ENCODE results near the gene USHBP1. TPM values are rescaled to one million over a fixed set of nuclear protein-coding genes. Genes with fewer than 3 reads are reported as not detected.
"Not testable (repeated sequence)": the region's sequence is repeated elsewhere in the genome, so short reads cannot be mapped to it uniquely, and the experiment has no call there.

The USHBP1 gene
- total RNA-seq, 1 donor from 2014 or later, result 0.28 TPM

DNA sequence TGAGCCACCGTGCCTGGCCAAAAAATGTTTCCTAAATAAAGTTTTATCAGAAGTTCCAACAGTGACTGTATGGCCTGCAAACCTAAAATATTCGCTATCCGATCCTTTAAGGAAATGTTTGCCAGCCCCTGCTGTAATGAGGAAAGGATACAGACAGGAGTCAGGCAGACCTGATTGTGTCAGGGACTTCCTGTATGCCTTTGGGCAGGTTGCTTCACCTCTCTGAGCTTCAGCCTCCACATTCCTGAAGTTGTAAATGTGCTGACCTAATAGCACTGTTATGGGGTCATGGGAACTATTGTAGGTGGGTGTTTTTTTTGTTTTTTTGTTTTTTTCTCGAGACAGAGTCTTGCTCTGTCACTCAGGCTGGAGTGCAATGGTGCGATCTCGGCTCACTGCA lies 32.4 kb upstream of the USHBP1 start:
- no peak for DNase-seq (ENCODE audit: low spot score)
- H3K27me3 Mint-ChIP-seq (ENCODE audit: insufficient read depth, low read depth), result peaks cover 2% of the 10 kb centered on the region
- H3K9ac ChIP-seq, result no peak overlapping the region
- H2AFZ ChIP-seq (replicated peaks), result no peak overlapping the region
- H3K27ac ChIP-seq, result no peak overlapping the region
- peaks cover 22% of the 10 kb centered on the region for H3F3A ChIP-seq (ENCODE audit: low read depth)
- peak overlapping the region; percentile 41 for H3K4me3 Mint-ChIP-seq
- no peaks in the 10 kb centered on the region for H3K36me3 ChIP-seq
- H3K27ac Mint-ChIP-seq, result no peak overlapping the region
- no peaks in the 10 kb centered on the region for H4K20me1 ChIP-seq (ENCODE audit: low read depth)
- peaks cover 23% of the 10 kb centered on the region for H3K36me3 Mint-ChIP-seq
- no peak overlapping the region for H3K4me2 ChIP-seq
- H3K79me2 ChIP-seq (ENCODE audit: low read depth), result no peaks in the 10 kb centered on the region
- peaks cover 4% of the 10 kb centered on the region for H3K9me3 Mint-ChIP-seq
- TF ChIP-seq, protein P1, sequence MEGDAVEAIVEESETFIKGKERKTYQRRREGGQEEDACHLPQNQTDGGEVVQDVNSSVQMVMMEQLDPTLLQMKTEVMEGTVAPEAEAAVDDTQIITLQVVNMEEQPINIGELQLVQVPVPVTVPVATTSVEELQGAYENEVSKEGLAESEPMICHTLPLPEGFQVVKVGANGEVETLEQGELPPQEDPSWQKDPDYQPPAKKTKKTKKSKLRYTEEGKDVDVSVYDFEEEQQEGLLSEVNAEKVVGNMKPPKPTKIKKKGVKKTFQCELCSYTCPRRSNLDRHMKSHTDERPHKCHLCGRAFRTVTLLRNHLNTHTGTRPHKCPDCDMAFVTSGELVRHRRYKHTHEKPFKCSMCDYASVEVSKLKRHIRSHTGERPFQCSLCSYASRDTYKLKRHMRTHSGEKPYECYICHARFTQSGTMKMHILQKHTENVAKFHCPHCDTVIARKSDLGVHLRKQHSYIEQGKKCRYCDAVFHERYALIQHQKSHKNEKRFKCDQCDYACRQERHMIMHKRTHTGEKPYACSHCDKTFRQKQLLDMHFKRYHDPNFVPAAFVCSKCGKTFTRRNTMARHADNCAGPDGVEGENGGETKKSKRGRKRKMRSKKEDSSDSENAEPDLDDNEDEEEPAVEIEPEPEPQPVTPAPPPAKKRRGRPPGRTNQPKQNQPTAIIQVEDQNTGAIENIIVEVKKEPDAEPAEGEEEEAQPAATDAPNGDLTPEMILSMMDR (IDR thresholded peaks at IDR 0.05), result no peak
- no peak for TF ChIP-seq EZH2 (IDR thresholded peaks at IDR 0.05)
- no peak for TF ChIP-seq EZH2phosphoT487 (IDR thresholded peaks at IDR 0.05)
- H3K4me3 ChIP-seq, result no peak overlapping the region
- no peaks in the 10 kb centered on the region for H3K9me3 ChIP-seq (ENCODE audit: low read depth)
- H3K4me1 Mint-ChIP-seq, result peaks cover 4% of the 10 kb centered on the region
- no peaks in the 10 kb centered on the region for H3K27me3 ChIP-seq
- H3K4me1 ChIP-seq, result peaks cover 2% of the 10 kb centered on the region

DNA sequence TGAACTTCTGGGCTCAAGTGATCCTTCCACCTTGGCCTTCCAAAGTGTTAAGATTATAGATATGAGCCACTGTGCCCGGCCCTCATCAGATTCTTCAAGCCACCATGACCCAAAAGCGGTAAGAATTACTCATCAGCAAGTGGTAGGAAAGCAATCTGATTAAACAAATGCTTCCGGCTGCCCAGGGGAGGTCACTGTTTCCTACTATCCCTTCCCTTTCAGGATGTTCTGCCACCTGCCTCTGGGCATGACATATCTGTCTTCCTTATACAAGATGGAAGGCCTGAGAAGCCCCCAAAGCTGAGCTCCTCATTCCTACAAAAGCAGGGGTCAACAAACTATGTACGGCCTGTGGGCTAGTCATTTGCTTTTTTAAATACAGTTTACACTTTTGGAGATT lies 31.7 kb upstream of the USHBP1 start:
- no peaks in the 10 kb centered on the region for H4K20me1 ChIP-seq (ENCODE audit: low read depth)
- H2AFZ ChIP-seq (replicated peaks), result no peak overlapping the region
- H3K9ac ChIP-seq, result no peak overlapping the region
- DNase-seq (ENCODE audit: low spot score), result no peak
- no peak for TF ChIP-seq EZH2phosphoT487 (IDR thresholded peaks at IDR 0.05)
- no peak for TF ChIP-seq EZH2 (IDR thresholded peaks at IDR 0.05)
- TF ChIP-seq, protein P1 (IDR thresholded peaks at IDR 0.05), result no peak
- H3K4me3 ChIP-seq, result no peak overlapping the region
- H3K27ac Mint-ChIP-seq, result no peak overlapping the region
- H3K4me3 Mint-ChIP-seq, result no peak overlapping the region
- H3K27me3 ChIP-seq, result no peaks in the 10 kb centered on the region
- H3K4me2 ChIP-seq, result no peak overlapping the region
- no peaks in the 10 kb centered on the region for H3K36me3 ChIP-seq
- peaks cover 5% of the 10 kb centered on the region for H3K27me3 Mint-ChIP-seq (ENCODE audit: insufficient read depth, low read depth)
- H3F3A ChIP-seq (ENCODE audit: low read depth), result peaks cover 29% of the 10 kb centered on the region
- no peaks in the 10 kb centered on the region for H3K79me2 ChIP-seq (ENCODE audit: low read depth)
- peaks cover 4% of the 10 kb centered on the region for H3K9me3 Mint-ChIP-seq
- no peaks in the 10 kb centered on the region for H3K9me3 ChIP-seq (ENCODE audit: low read depth)
- H3K4me1 Mint-ChIP-seq, result peaks cover 3% of the 10 kb centered on the region
- peaks cover 3% of the 10 kb centered on the region for H3K4me1 ChIP-seq
- H3K36me3 Mint-ChIP-seq, result peaks cover 22% of the 10 kb centered on the region
- no peak overlapping the region for H3K27ac ChIP-seq

DNA sequence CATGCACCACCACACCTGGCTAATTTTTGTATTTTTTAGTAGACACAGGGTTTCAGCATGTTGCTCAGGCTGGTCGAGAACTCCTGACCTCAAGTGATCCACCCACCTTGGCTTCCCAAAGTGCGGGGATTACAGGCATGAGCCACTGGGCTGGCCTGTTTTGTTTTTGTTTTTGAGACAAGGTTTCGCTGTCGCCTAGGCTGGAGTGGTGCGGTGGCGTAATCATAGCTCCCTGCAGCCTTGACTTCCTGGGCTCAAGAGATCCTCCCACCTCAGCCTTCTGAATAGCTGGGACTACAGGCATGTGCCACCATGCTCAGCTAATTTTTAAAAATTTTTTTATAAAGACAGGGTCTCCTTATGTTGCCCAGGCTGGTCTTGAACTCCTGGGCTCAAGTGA lies 31.0 kb upstream of the USHBP1 start:
- H3K4me1 ChIP-seq; H3K9ac ChIP-seq; H3K36me3 ChIP-seq; H3K4me2 ChIP-seq; DNase-seq (ENCODE audit: low spot score); H4K20me1 ChIP-seq (ENCODE audit: low read depth); H3K9me3 ChIP-seq (ENCODE audit: low read depth); H3K9me3 Mint-ChIP-seq; H2AFZ ChIP-seq (replicated peaks); H3K27me3 Mint-ChIP-seq (ENCODE audit: insufficient read depth, low read depth); H3K4me3 Mint-ChIP-seq; H3K27ac ChIP-seq; H3K27me3 ChIP-seq; H3K79me2 ChIP-seq (ENCODE audit: low read depth); H3K27ac Mint-ChIP-seq; H3K4me3 ChIP-seq; H3K4me1 Mint-ChIP-seq: not testable (repeated sequence)
- peaks cover 22% of the 10 kb centered on the region for H3K36me3 Mint-ChIP-seq
- H3F3A ChIP-seq (ENCODE audit: low read depth), result peaks cover 34% of the 10 kb centered on the region

DNA sequence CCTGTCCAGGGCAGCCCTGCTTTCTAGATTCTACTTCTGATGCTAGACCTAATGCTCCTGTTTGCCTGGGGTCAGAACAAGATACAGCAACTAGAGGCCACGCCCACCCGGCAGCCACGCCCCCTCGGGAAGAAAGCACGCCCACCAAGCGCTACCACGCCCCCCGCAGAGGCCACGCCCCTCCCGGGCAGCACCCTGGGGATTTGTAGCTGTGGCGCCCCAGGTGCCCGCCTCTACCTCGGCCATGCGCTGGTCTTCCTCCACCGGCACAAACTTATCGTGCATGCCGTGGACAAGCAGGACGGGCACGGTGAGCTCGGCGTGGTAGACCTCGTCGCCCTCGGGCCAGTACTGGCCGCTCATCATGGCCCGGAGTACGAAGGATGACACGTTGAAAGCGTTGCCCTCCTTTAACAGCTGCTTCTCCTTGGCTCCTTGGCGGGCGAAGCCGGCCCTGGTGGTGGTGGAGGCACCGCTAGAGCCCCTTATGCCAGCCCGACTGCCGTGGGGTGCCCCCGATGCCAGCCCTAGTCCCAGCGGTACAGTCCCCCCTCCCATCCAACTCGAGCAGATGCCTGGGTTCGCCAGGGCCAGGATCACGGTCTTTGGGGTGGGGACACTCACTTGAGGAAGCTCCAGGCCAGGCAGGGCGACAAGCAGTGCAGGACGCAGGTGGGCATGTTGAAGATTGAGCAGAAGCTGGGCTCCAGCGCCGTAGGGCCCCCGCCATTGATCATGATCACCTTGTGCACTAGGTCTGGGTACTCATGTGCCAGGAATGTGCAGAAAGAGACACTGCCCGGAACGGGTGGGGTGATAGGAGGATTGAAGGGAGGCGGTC lies 29.7 kb upstream of the USHBP1 start:
- Mint-ChIP-seq H3K27ac (no peak overlapping the region), H3K4me1 (peaks cover 3% of the 10 kb centered on the region), H3K27me3 (ENCODE audit: insufficient read depth, low read depth) (peaks cover 5% of the 10 kb centered on the region), H3K4me3 (no peak overlapping the region), H3K36me3 (peaks cover 20% of the 10 kb centered on the region), H3K9me3 (peaks cover 4% of the 10 kb centered on the region)
- Histone ChIP-seq H3K9me3 (ENCODE audit: low read depth) (no peaks in the 10 kb centered on the region), H3K4me3 (no peak overlapping the region), H2AFZ (replicated peaks) (no peak overlapping the region), H3K4me2 (no peak overlapping the region), H3K36me3 (no peaks in the 10 kb centered on the region), H3K27ac (no peak overlapping the region), H3K4me1 (peaks cover 3% of the 10 kb centered on the region), H3F3A (ENCODE audit: low read depth) (peaks cover 39% of the 10 kb centered on the region), H4K20me1 (ENCODE audit: low read depth) (no peaks in the 10 kb centered on the region), H3K27me3 (no peaks in the 10 kb centered on the region), H3K9ac (no peak overlapping the region), H3K79me2 (ENCODE audit: low read depth) (no peaks in the 10 kb centered on the region)
- TF ChIP-seq EZH2 (IDR thresholded peaks at IDR 0.05), result no peak
- no peak for TF ChIP-seq EZH2phosphoT487 (IDR thresholded peaks at IDR 0.05)
- TF ChIP-seq, protein P1 (IDR thresholded peaks at IDR 0.05), result no peak
- peak; percentile 48 for DNase-seq (ENCODE audit: low spot score)
